HL-60/S4 (cell line): ENCODE results near the gene SPATA31E1.
"Not testable (repeated sequence)": the region's sequence is repeated elsewhere in the genome, so short reads cannot be mapped to it uniquely, and the experiment has no call there.

Experiments
- in situ Hi-C: fragments of 300-500 bp; cut with MboI; formaldehyde crosslinking; loops from 2 replicates; pipeline ENCODE4 v1.14.3; 2022; ENCODE audit warnings: low sequenced_read_pairs

The SPATA31E1 gene

DNA sequence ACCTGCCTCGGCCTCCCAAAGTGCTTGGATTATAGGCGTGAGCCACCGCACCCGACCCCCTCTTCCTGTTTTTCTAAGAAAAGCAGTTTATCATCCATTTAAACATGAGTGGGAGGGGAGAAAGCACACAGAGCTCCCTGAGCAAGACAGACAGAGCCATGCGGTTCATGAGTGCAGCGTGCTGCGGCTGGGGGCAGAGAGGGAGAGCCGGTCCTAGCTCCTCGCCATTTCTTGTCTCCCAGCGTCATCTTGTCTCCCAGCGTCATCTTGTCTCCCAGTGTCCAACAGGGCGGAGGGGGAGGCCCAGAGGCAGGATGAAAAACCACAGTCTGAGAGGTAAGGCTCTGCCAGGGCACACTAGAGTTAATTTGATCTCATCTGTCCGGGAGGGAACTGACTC, 36.3 kb downstream of the SPATA31E1 start:
- in situ Hi-C loops, result not testable (repeated sequence)

DNA sequence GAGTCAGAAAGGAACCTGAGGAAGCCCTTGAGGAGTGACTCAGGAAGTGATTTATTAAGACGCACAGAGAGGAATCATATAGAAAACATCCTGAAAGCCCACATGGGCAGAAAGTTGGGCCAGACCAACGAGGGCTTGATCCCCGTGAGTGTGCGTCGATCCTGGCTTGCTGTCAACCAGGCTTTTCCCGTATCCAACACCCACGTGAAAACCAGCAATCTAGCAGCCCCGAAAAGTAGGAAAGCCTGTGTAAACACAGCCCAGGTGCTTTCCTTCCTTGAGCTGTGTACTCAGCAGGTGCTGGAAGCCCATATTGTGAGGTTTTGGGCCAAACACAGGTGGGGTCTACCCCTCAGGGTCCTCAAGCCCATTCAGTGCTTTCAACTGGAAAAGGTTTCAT, 38.9 kb downstream of the SPATA31E1 start:
- in situ Hi-C loops, result not testable (repeated sequence)

DNA sequence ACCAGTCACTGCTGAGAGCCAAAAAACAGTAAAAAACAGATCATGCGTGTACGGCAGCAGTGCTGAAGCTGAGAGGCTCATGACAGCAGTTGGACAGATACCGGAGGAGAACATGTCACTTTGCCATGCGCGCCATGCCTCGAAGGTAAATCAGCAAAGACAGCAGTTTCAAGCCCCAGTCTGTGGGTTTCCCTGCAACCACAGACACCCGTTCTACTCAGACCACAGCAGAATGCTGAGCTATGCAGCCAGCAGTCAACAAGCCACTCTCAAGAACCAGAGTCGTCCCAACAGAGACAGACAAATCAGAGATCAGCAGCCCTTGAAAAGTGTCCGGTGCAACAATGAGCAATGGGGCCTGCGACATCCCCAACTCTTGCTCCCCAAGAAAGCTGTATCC, 40.3 kb downstream of the SPATA31E1 start:
- in situ Hi-C loops, result not testable (repeated sequence)

DNA sequence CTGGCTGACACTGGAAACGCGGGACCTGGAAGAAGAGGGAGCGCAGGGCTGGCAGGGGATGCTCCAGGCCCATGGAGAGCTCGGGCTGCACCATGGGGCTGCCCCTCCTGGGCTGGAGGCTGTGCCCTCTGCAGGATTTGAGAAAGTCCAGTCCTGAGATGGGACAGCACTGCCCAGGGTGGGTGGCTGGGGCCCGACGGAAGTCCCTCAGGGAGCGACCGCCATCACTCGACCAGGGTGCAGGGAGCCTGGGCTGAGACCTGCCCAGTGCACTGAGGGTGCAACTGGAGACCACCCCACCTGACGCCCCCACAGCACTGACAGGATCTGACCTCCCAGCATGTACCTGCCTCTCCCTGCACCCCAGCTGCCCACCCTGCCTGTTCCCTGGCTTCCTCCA, 42.2 kb downstream of the SPATA31E1 start:
- in situ Hi-C loops, result not testable (repeated sequence)

DNA sequence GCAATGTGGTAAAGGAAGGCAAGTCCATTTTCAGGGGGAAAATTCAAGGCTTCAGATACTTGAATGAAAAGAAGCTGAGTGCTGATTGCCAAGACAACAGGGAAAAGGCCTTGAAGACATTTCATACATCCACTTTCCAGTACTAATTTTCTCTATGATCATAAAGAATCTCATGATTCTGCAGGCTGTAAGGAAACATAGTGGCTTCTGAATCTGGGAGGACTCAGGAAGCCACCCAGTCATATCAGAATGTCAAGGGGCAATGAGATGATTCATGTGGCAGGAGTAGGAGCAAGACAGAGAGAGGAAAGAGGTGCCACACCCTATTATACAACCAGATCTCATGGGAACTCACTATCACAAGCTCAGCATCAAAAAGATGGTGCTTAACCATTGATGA, 46.5 kb downstream of the SPATA31E1 start:
- in situ Hi-C loops, result not testable (repeated sequence)

DNA sequence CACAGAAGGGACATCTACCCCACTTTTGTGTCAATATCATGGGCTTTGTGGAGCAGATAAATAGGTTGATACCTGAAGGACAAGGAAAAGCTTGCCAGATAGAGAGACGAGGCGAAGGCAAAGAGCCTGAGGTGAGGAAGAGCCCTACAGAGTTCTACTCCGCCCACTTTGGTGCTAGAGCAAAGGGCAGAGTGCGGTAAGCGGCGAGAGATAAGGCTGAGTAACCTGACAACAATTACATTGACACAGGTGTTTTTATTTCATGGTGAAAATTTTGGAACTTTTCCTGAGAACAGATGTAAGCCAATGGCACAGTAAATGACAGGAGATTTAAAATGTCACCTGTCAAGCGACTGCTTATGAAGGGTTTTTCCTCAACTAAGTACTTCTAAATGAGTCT, 51.8 kb downstream of the SPATA31E1 start:
- in situ Hi-C loops, result not testable (repeated sequence)

DNA sequence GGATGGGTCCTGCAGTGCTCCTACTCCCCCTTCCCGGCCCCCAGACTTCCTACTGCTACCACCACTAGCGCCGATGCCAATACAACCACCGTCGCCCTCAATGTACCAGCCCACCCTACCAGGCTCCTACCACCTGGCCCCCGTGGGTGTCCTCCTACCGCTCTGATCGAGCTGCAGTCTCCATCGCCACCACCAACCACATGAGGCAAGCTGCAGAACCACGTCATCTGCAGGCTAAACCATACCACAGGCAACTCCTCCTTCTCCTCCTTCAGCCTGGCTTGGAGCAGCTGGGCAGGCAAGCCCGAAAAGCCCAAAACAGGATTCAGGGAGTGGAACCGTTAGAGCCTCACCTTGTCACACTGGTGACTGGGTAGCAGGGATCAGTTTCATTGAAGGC, 54.7 kb downstream of the SPATA31E1 start:
- in situ Hi-C loops, result not testable (repeated sequence)

DNA sequence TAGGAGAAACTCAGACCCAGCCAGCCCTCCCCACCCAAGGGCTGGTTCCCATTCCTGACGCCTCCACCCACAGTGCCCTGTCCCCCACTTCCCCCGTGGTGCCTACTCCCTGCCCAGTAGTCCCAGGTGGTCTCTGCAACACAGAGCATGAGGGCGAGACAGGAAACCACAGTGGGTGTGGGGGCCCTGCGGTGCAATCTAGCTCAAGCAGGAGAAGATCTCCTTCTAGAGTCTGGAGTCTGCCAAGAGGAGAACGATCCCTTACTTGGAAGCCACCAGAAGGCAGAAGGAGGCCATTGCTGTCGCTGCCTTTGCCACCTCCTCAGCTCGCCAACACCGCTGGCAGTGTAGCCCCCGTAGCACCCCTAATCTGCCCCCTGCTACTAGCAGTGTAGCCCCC, 55.2 kb downstream of the SPATA31E1 start:
- in situ Hi-C loops, result not testable (repeated sequence)

DNA sequence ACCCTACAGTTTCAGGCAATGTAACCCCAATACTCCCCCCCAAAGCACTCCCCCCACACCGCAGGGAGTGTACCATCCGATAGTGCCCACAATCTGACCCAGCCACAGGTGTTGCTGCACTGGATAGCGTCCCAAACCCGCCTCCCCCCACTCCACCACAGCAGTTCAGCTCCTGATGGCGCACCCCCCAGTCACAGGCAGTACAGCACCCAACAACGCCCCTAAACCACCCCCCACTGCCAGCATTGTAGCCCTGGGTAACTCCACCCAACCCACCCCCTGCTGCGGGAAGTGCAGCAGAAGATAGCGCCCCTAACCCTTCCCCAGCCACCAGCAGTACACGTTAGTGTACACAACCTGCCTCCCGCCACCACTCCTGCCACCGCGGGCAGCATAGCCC, 55.7 kb downstream of the SPATA31E1 start:
- in situ Hi-C loops, result not testable (repeated sequence)
